OCI-LY3 (cell line): ENCODE results near the gene PEDS1.
A peak's percentile ranks its signal among the peaks of the same experiment; 100 is the strongest.

Experiments
- H2AFZ ChIP-seq: fragments of 200-600, 300-600 bp; shearing (Covaris generic); 2 replicates; pipeline ENCODE4 v1.6.0; 2014; ENCODE audit warnings: antibody characterized with exemption, low read depth, low read length
- H3K27ac ChIP-seq: fragments of 200-600, 300-600 bp; sonication (generic); 2 replicates; pipeline ENCODE4 v1.5.1; 2014; ENCODE audit warnings: mild to moderate bottlenecking, low read length, moderate library complexity, mixed read lengths
- H3K27me3 ChIP-seq: fragments of 200-600, 300-600 bp; sonication (generic); 2 replicates; pipeline ENCODE4 v1.6.1; 2014; ENCODE audit warnings: low read depth, low read length, mixed read lengths
- H3K36me3 ChIP-seq: fragments of 200-600, 300-600 bp; sonication (generic); replicated peaks from 2 replicates; pipeline ENCODE3; 2014; ENCODE audit warnings: low read depth, low read length, mixed read lengths
- H3K4me1 ChIP-seq: fragments of 300-600, 200-600 bp; sonication (generic); 2 replicates; pipeline ENCODE4 v1.6.1; 2014; ENCODE audit warnings: low read length, mixed read lengths
- H3K4me2 ChIP-seq: fragments of 200-600, 300-600 bp; sonication (generic); 2 replicates; pipeline ENCODE4 v1.6.1; 2014; ENCODE audit warnings: low read length, mixed read lengths
- H3K4me3 ChIP-seq: fragments of 300-600, 200-600 bp; sonication (generic); 2 replicates; pipeline ENCODE4 v1.5.1; 2014; ENCODE audit warnings: antibody characterized with exemption, mild to moderate bottlenecking, low read length, moderate library complexity
- H3K79me2 ChIP-seq: fragments of 300-600, 200-600 bp; shearing (Covaris generic); 2 replicates; pipeline ENCODE4 v1.6.1; 2014; ENCODE audit warnings: mild to moderate bottlenecking, low read length, mixed read lengths
- H3K9ac ChIP-seq: fragments of 300-600, 200-600 bp; shearing (Covaris generic); 2 replicates; pipeline ENCODE4 v1.6.0; 2014; ENCODE audit warnings: mild to moderate bottlenecking, low read length, moderate library complexity
- H3K9me3 ChIP-seq: fragments of 200-600, 300-600 bp; shearing (Covaris generic); 2 replicates; pipeline ENCODE4 v1.6.1; 2014; ENCODE audit warnings: low read length, mixed read lengths; ENCODE audit not compliant: insufficient read depth
- H4K20me1 ChIP-seq: fragments of 200-600, 300-600 bp; sonication (generic); 2 replicates; pipeline ENCODE4 v1.6.1; 2016; ENCODE audit warnings: low read length, mixed read lengths; ENCODE audit not compliant: insufficient read depth
- EZH2phosphoT487 ChIP-seq: fragments of 200-600 bp; shearing (Covaris generic); IDR thresholded peaks from 2 replicates; pipeline ENCODE4 v1.6.1; 2018; ENCODE audit warnings: antibody characterized with exemption, mixed run types, low read depth
- TF ChIP-seq, protein P1 (sequence below): fragments of 200-600, 300-600 bp; sonication (generic); IDR thresholded peaks from 2 replicates; pipeline ENCODE4 v1.5.1; 2014; ENCODE audit warnings: antibody characterized with exemption, low read length, low read depth

PEDS1 gene

GRCh38 chr20:50115591-50116367 is 37.7 kb downstream of the PEDS1 start:
- H3K9me3 ChIP-seq = no peaks in the 10 kb centered on the region
- peaks cover 38% of the 10 kb centered on the region for H3K79me2 ChIP-seq
- H3K4me2 ChIP-seq = peak overlapping the region; percentile 90
- peak overlapping the region; percentile 94 for H2AFZ ChIP-seq
- H3K36me3 ChIP-seq = peaks cover 4% of the 10 kb centered on the region
- H3K4me1 ChIP-seq = peaks cover 32% of the 10 kb centered on the region
- H3K4me3 ChIP-seq = peak overlapping the region; percentile 81
- H3K9ac ChIP-seq = peak overlapping the region; percentile 77
- H3K27me3 ChIP-seq = no peaks in the 10 kb centered on the region
- TF ChIP-seq EZH2phosphoT487 = no peak
- TF ChIP-seq, protein P1, sequence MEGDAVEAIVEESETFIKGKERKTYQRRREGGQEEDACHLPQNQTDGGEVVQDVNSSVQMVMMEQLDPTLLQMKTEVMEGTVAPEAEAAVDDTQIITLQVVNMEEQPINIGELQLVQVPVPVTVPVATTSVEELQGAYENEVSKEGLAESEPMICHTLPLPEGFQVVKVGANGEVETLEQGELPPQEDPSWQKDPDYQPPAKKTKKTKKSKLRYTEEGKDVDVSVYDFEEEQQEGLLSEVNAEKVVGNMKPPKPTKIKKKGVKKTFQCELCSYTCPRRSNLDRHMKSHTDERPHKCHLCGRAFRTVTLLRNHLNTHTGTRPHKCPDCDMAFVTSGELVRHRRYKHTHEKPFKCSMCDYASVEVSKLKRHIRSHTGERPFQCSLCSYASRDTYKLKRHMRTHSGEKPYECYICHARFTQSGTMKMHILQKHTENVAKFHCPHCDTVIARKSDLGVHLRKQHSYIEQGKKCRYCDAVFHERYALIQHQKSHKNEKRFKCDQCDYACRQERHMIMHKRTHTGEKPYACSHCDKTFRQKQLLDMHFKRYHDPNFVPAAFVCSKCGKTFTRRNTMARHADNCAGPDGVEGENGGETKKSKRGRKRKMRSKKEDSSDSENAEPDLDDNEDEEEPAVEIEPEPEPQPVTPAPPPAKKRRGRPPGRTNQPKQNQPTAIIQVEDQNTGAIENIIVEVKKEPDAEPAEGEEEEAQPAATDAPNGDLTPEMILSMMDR = no peak
- peaks cover 17% of the 10 kb centered on the region for H4K20me1 ChIP-seq
- H3K27ac ChIP-seq = peak overlapping the region; percentile 9; the same call in 1 of the 2 replicates

- peak overlapping the region; percentile 77 for H3K9ac ChIP-seq
- H3K27me3 ChIP-seq = no peaks in the 10 kb centered on the region
- no peak overlapping the region for H3K27ac ChIP-seq
- H3K9me3 ChIP-seq = no peaks in the 10 kb centered on the region
- peaks cover 39% of the 10 kb centered on the region for H3K4me1 ChIP-seq
- H2AFZ ChIP-seq = peak overlapping the region; percentile 94; the same call in 1 of the 2 replicates
- TF ChIP-seq EZH2phosphoT487 = no peak
- TF ChIP-seq, protein P1 = no peak
- peaks cover 45% of the 10 kb centered on the region for H3K79me2 ChIP-seq
- peaks cover 10% of the 10 kb centered on the region for H3K36me3 ChIP-seq
- H3K4me2 ChIP-seq = peak overlapping the region; percentile 90
- H4K20me1 ChIP-seq = peaks cover 24% of the 10 kb centered on the region
- H3K4me3 ChIP-seq = peak overlapping the region; percentile 81
These were observed 38.4 kb downstream of the PEDS1 start for GRCh38 chr20:50115041-50115512.

- peaks cover 44% of the 10 kb centered on the region for H3K4me1 ChIP-seq
- peaks cover 38% of the 10 kb centered on the region for H4K20me1 ChIP-seq
- peak overlapping the region; percentile 78 for H3K27ac ChIP-seq
- no peaks in the 10 kb centered on the region for H3K9me3 ChIP-seq
- H3K4me2 ChIP-seq = peak overlapping the region; percentile 94
- H3K4me3 ChIP-seq = peak overlapping the region; percentile 87
- peak overlapping the region; percentile 79 for H2AFZ ChIP-seq
- H3K9ac ChIP-seq = peak overlapping the region; percentile 95
- H3K27me3 ChIP-seq = no peaks in the 10 kb centered on the region
- peaks cover 60% of the 10 kb centered on the region for H3K79me2 ChIP-seq
- peaks cover 20% of the 10 kb centered on the region for H3K36me3 ChIP-seq
- TF ChIP-seq EZH2phosphoT487 = no peak
- TF ChIP-seq, protein P1 = no peak
These were observed 39.9 kb downstream of the PEDS1 start for GRCh38 chr20:50113420-50114224.
